ENCODE measurements around the gene SEPTIN5.

DNA sequence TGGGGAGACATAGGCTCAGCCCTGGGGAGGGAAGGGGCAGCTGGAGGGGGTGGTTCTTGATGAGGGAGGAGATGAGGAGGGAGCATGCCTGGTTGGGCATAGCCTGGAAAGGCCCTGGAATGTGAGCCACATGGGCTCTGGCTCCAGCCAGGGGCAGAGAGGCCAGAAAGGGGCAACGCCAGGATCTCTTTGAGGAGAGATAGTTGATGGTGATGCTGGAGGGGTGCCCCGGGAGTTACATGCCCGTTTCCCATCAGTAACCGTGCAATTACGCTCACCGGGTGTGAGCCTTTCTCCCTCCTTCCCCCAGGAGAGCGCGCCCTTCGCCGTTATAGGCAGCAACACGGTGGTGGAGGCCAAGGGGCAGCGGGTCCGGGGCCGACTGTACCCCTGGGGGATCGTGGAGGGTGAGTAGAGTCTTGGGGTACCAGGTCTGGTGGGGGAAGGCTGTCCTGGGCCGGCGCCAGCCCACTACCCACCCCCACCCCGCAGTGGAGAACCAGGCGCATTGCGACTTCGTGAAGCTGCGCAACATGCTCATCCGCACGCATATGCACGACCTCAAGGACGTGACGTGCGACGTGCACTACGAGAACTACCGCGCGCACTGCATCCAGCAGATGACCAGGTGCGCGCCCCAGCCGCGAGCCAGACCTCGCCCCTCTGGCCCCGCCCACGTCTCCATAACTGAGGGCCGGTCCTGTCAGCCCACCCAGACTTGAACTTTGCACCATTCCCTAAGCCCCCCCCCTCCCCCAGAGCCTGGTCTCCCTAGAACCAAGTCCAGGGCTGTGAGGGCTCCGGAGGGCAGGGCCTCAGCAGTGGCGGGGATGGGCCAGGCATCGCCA, 7.3 kb downstream of the SEPTIN5 start:
- TF ChIP-seq, protein P1, sequence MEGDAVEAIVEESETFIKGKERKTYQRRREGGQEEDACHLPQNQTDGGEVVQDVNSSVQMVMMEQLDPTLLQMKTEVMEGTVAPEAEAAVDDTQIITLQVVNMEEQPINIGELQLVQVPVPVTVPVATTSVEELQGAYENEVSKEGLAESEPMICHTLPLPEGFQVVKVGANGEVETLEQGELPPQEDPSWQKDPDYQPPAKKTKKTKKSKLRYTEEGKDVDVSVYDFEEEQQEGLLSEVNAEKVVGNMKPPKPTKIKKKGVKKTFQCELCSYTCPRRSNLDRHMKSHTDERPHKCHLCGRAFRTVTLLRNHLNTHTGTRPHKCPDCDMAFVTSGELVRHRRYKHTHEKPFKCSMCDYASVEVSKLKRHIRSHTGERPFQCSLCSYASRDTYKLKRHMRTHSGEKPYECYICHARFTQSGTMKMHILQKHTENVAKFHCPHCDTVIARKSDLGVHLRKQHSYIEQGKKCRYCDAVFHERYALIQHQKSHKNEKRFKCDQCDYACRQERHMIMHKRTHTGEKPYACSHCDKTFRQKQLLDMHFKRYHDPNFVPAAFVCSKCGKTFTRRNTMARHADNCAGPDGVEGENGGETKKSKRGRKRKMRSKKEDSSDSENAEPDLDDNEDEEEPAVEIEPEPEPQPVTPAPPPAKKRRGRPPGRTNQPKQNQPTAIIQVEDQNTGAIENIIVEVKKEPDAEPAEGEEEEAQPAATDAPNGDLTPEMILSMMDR (IDR thresholded peaks at IDR 0.05) = no peak
- no peak for TF ChIP-seq POLR2A (IDR thresholded peaks at IDR 0.05)
